Astrocyte (in vitro differentiated cells and primary cell): ENCODE results near the gene TRMT5. TPM values are rescaled to one million over a fixed set of nuclear protein-coding genes. Genes with fewer than 3 reads are reported as not detected.

Source experiments
- DNase-seq: peaks from one replicate; pipeline ENCODE4 v3.0.0-alpha.2; 2010; ENCODE audit warnings: low read depth
- FAIRE-seq: peaks from 2 replicates; lab custom pipeline; 2011; peaks lifted over from hg19 to GRCh38; lab: Jason Lieb, UNC
- H2AFZ ChIP-seq: 2 replicates; pipeline ENCODE4 v1.6.0; 2012; ENCODE audit warnings: low read depth, low read length, inconsistent platforms
- H3K27ac ChIP-seq: 2 replicates; pipeline ENCODE4 v1.5.1; 2011; ENCODE audit warnings: low read depth, low read length, inconsistent platforms
- H3K27me3 ChIP-seq: 2 replicates; pipeline ENCODE4 v1.6.0; 2011; ENCODE audit warnings: low read length, inconsistent platforms; ENCODE audit not compliant: insufficient read depth
- H3K36me3 ChIP-seq: 2 replicates; pipeline ENCODE4 v1.5.1; 2011; ENCODE audit warnings: low read length, inconsistent platforms; ENCODE audit not compliant: insufficient read depth
- H3K4me1 ChIP-seq: 2 replicates; pipeline ENCODE4 v1.5.1; 2011; ENCODE audit warnings: low read length, inconsistent platforms; ENCODE audit not compliant: insufficient read depth
- H3K4me2 ChIP-seq: 2 replicates; pipeline ENCODE4 v1.6.0; 2012; ENCODE audit warnings: low read length, inconsistent platforms
- H3K4me3 ChIP-seq: 2 replicates; pipeline ENCODE4 v1.5.1; 2011; ENCODE audit warnings: low read depth, mild to moderate bottlenecking, low read length, inconsistent platforms; ENCODE audit not compliant: insufficient read depth
- H3K79me2 ChIP-seq: 2 replicates; pipeline ENCODE4 v1.6.0; 2012; ENCODE audit warnings: mild to moderate bottlenecking, low read length, inconsistent platforms; ENCODE audit not compliant: insufficient read depth
- H3K9ac ChIP-seq: 2 replicates; pipeline ENCODE4 v1.6.0; 2012; ENCODE audit warnings: mild to moderate bottlenecking, low read length, inconsistent platforms
- H3K9me3 ChIP-seq: 2 replicates; pipeline ENCODE4 v1.5.1; 2012; ENCODE audit warnings: low read depth, mild to moderate bottlenecking, low read length, inconsistent platforms; ENCODE audit not compliant: insufficient read depth
- H4K20me1 ChIP-seq: 2 replicates; pipeline ENCODE4 v1.6.0; 2012; ENCODE audit warnings: low read length, inconsistent platforms; ENCODE audit not compliant: insufficient read depth
- H3K27ac Mint-ChIP-seq: one replicate; pipeline ENCODE4 v1.8.0; 2021; ENCODE audit warnings: mild to moderate bottlenecking, mixed read lengths; ENCODE audit not compliant: unreplicated experiment
- H3K27me3 Mint-ChIP-seq: one replicate; pipeline ENCODE4 v1.8.0; 2021; ENCODE audit warnings: low read depth, mixed read lengths; ENCODE audit not compliant: unreplicated experiment
- H3K36me3 Mint-ChIP-seq: one replicate; pipeline ENCODE4 v1.8.0; 2021; ENCODE audit warnings: low read depth, mixed read lengths; ENCODE audit not compliant: unreplicated experiment
- H3K4me1 Mint-ChIP-seq: one replicate; pipeline ENCODE4 v1.8.0; 2021; ENCODE audit warnings: low read depth, mixed read lengths; ENCODE audit not compliant: unreplicated experiment
- H3K4me3 Mint-ChIP-seq: one replicate; pipeline ENCODE4 v1.8.0; 2021; ENCODE audit warnings: mild to moderate bottlenecking, moderate library complexity, mixed read lengths; ENCODE audit not compliant: unreplicated experiment
- H3K9me3 Mint-ChIP-seq: one replicate; pipeline ENCODE4 v1.8.0; 2021; ENCODE audit warnings: mild to moderate bottlenecking, mixed read lengths; ENCODE audit not compliant: unreplicated experiment
- CTCF ChIP-seq: IDR thresholded peaks from 2 replicates; pipeline ENCODE4 v1.5.1; 2011; ENCODE audit warnings: low read depth, mild to moderate bottlenecking, inconsistent platforms, low read length, moderate library complexity; ENCODE audit not compliant: insufficient read depth
- EZH2 ChIP-seq: IDR thresholded peaks from 2 replicates; pipeline ENCODE4 v1.6.1; 2012; ENCODE audit warnings: mild to moderate bottlenecking, low read length, inconsistent platforms; ENCODE audit not compliant: insufficient read depth
- total RNA-seq: library from RNA; stranded (reverse); gene quantifications from 2 replicates; pipeline ENCODE4 v1.2.1, GENCODE V29; 2021

TRMT5 gene
- total RNA-seq, 1 donor from 2014 or later = 14.8 TPM

GRCh38 chr14:60981633-60982455, 965 bp upstream of the TRMT5 start:
- no peaks in the 10 kb centered on the region for H3K27me3 Mint-ChIP-seq
- peak; percentile 89 for DNase-seq
- Histone ChIP-seq H3K27ac (peak overlapping the region; percentile 86), H3K4me1 (no peaks in the 10 kb centered on the region), H3K9ac (peak overlapping the region; percentile 94), H3K4me3 (peak overlapping the region; percentile 92), H2AFZ (peak overlapping the region; percentile 76), H3K4me2 (peak overlapping the region; percentile 95), H4K20me1 (no peaks in the 10 kb centered on the region), H3K36me3 (peaks cover 15% of the 10 kb centered on the region), H3K27me3 (no peaks in the 10 kb centered on the region), H3K79me2 (peaks cover 49% of the 10 kb centered on the region), H3K9me3 (no peaks in the 10 kb centered on the region)
- peaks cover 15% of the 10 kb centered on the region for H3K4me1 Mint-ChIP-seq
- no peaks in the 10 kb centered on the region for H3K36me3 Mint-ChIP-seq
- H3K9me3 Mint-ChIP-seq = no peaks in the 10 kb centered on the region
- FAIRE-seq = peak; percentile 60
- TF ChIP-seq CTCF (no peak), EZH2 (no peak)
- H3K4me3 Mint-ChIP-seq = no peak overlapping the region
- no peak overlapping the region for H3K27ac Mint-ChIP-seq

- Histone ChIP-seq H3K4me2 (peak overlapping the region; percentile 47), H2AFZ (no peak overlapping the region), H3K4me3 (no peak overlapping the region), H3K9me3 (no peaks in the 10 kb centered on the region), H3K27ac (no peak overlapping the region), H3K9ac (no peak overlapping the region), H3K79me2 (peaks cover 43% of the 10 kb centered on the region), H3K4me1 (no peaks in the 10 kb centered on the region), H3K27me3 (no peaks in the 10 kb centered on the region), H3K36me3 (peaks cover 7% of the 10 kb centered on the region), H4K20me1 (no peaks in the 10 kb centered on the region)
- DNase-seq = no peak
- Mint-ChIP-seq H3K27me3 (no peaks in the 10 kb centered on the region), H3K4me1 (peaks cover 14% of the 10 kb centered on the region), H3K4me3 (no peak overlapping the region), H3K9me3 (no peaks in the 10 kb centered on the region), H3K36me3 (no peaks in the 10 kb centered on the region), H3K27ac (no peak overlapping the region)
- no peak for FAIRE-seq
- TF ChIP-seq EZH2 (no peak), CTCF (no peak)
Measured at GRCh38 chr14:60977847-60978246, 3.0 kb downstream of the TRMT5 start.

GRCh38 chr14:60975551-60975950, 5.3 kb downstream of the TRMT5 start:
- no peaks in the 10 kb centered on the region for H4K20me1 ChIP-seq
- Mint-ChIP-seq H3K4me3 (no peak overlapping the region), H3K36me3 (no peaks in the 10 kb centered on the region), H3K27me3 (no peaks in the 10 kb centered on the region), H3K27ac (no peak overlapping the region), H3K4me1 (peaks cover 13% of the 10 kb centered on the region), H3K9me3 (no peaks in the 10 kb centered on the region)
- H3K9me3 ChIP-seq = no peaks in the 10 kb centered on the region
- H3K4me2 ChIP-seq = no peak overlapping the region
- DNase-seq (no peak), FAIRE-seq (no peak)
- H3K4me1 ChIP-seq = no peaks in the 10 kb centered on the region
- H3K4me3 ChIP-seq = no peak overlapping the region
- H3K9ac ChIP-seq = no peak overlapping the region
- no peak for TF ChIP-seq CTCF
- TF ChIP-seq EZH2 = no peak
- peaks cover 38% of the 10 kb centered on the region for H3K79me2 ChIP-seq
- H3K27me3 ChIP-seq = no peaks in the 10 kb centered on the region
- H3K36me3 ChIP-seq = peaks cover 7% of the 10 kb centered on the region
- H3K27ac ChIP-seq = no peak overlapping the region
- no peak overlapping the region for H2AFZ ChIP-seq
